Measurements from ENCODE around the gene GINM1. TPM values are rescaled to one million over a fixed set of nuclear protein-coding genes. Genes with fewer than 3 reads are reported as not detected.

GINM1 gene
- total and polyA plus RNA-seq, 9 of the 15 experiments (the other 6 are each of a cell fraction or from before 2014, with no cell fraction given): 5.0 to 19.3 (median 14.2) TPM

- H3K27me3 ChIP-seq (ENCODE audit: control insufficient read depth in 2 of 2, insufficient read depth in 2 of 2, low read length in 2 of 2): no peaks in the 10 kb centered on the region
- H3K4me3 ChIP-seq: no peak overlapping the region
- no peak overlapping the region for H3K27ac ChIP-seq (ENCODE audit: extremely low read depth, low read depth, low read length)
- POLR2A ChIA-PET: interaction anchor here (0.8 to 1.2 kb wide), 3 partner anchors 9 to 16 kb away, joined by 3 to 6 read pairs (median 3); no protein-coding TSS in a partner anchor
- FAIRE-seq: no peak
- H3K9ac ChIP-seq (ENCODE audit: insufficient read depth in 1 of 2, low read depth in 2 of 2, low read length in 2 of 2): no peak overlapping the region
- no peaks in the 10 kb centered on the region for H3K9me3 ChIP-seq (replicated peaks; ENCODE audit: control insufficient read depth, insufficient read depth, low read depth, low read length)
- no peaks in the 10 kb centered on the region for H3K79me2 ChIP-seq (ENCODE audit: control insufficient read depth, insufficient read depth, low read length)
- intact Hi-C loops (cut with micrococcal nuclease): no loop called here
- DNase-seq (ENCODE audit: extremely low read depth in 1 of 4, low spot score in 3 of 4): no peak
- H3K4me1 ChIP-seq (replicated peaks in 1 of 2; ENCODE audit: control insufficient read depth in 2 of 2, insufficient read depth in 2 of 2, low read length in 2 of 2): no peaks in the 10 kb centered on the region
- no TSS peak for BruUV-seq (replicated peaks)
- 91% methylated on average over 1 of the region's 1 CpG for WGBS (ENCODE audit: insufficient coverage, low coverage, missing lambda C conversion rate)
- in situ Hi-C loops (cut with MboI): no loop called here
- no peak overlapping the region for H2AFZ ChIP-seq (ENCODE audit: low read depth, low read length)
- H3K9me1 ChIP-seq (ENCODE audit: control insufficient read depth, insufficient read depth, low read length): no peaks in the 10 kb centered on the region
- peak; percentile 23; the same call in 1 of the 3 replicates for ATAC-seq
- no peak for TF ChIP-seq SP1 (CRISPR knock-in tag; IDR thresholded peaks at IDR 0.05)
- TF ChIP-seq ZNF707 (CRISPR knock-in tag; conservative IDR thresholded peaks at IDR 0.05): no peak
- no peak for TF ChIP-seq CREBBP (IDR thresholded peaks at IDR 0.05; ENCODE audit: low read depth, low read length)
- TF ChIP-seq FOXM1 (IDR thresholded peaks at IDR 0.05; ENCODE audit: low read depth): no peak
- no peak for TF ChIP-seq FOXM1 (CRISPR knock-in tag; IDR thresholded peaks at IDR 0.05; ENCODE audit: low read depth)
- no peak for TF ChIP-seq RFX1 (IDR thresholded peaks at IDR 0.05)
- no peak overlapping the region for H3K4me2 ChIP-seq (ENCODE audit: insufficient read depth, low read length)
- H3K36me3 ChIP-seq (ENCODE audit: control insufficient read depth, insufficient read depth, low read length): peaks cover 67% of the 10 kb centered on the region
- CTCF ChIA-PET (ENCODE audit: low intra/inter-chr PET ratio): no interaction called here
- H4K20me1 ChIP-seq (replicated peaks; ENCODE audit: control insufficient read depth, insufficient read depth, low read length): no peaks in the 10 kb centered on the region
Observed at GRCh38 chr6:149593408-149593807, 27.2 kb downstream of the GINM1 start.

DNA sequence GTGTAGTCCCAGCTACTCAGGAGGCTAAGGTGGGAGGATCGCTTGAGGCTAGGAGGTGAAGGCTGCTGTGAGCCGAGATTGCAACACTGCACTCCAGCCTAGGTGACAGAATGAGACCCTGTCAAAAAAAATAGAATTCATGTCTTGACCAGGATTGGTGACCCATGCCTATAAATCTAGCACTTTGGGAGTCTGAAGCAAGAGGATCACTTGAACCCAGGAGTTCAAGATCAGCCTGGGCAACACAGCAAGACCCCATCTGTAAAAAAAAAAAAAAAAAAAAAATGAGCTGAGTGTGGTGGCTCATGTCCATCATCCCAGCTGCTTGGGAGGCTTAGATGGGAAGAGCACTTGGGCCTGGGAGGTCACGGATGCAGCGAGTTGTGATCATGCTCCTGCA is 34.3 kb downstream of the GINM1 start:
- Histone ChIP-seq H3K4me1 (replicated peaks in 1 of 2; ENCODE audit: control insufficient read depth in 2 of 2, insufficient read depth in 2 of 2, low read length in 2 of 2) (no peaks in the 10 kb centered on the region), H3K27ac (ENCODE audit: extremely low read depth, low read depth, low read length) (no peak overlapping the region), H3K9me3 (replicated peaks; ENCODE audit: control insufficient read depth, insufficient read depth, low read depth, low read length) (no peaks in the 10 kb centered on the region), H3K36me3 (ENCODE audit: control insufficient read depth, insufficient read depth, low read length) (peaks cover 65% of the 10 kb centered on the region), H3K4me2 (ENCODE audit: insufficient read depth, low read length) (no peak overlapping the region), H3K27me3 (ENCODE audit: control insufficient read depth in 2 of 2, insufficient read depth in 2 of 2, low read length in 2 of 2) (no peaks in the 10 kb centered on the region), H3K4me3 (no peak overlapping the region), H3K9ac (ENCODE audit: insufficient read depth in 1 of 2, low read depth in 2 of 2, low read length in 2 of 2) (no peak overlapping the region), H4K20me1 (replicated peaks; ENCODE audit: control insufficient read depth, insufficient read depth, low read length) (no peaks in the 10 kb centered on the region), H3K79me2 (ENCODE audit: control insufficient read depth, insufficient read depth, low read length) (no peaks in the 10 kb centered on the region), H2AFZ (ENCODE audit: low read depth, low read length) (no peak overlapping the region), H3K9me1 (ENCODE audit: control insufficient read depth, insufficient read depth, low read length) (no peaks in the 10 kb centered on the region)
- intact Hi-C loops (cut with micrococcal nuclease): no loop called here
- FAIRE-seq: no peak
- 94% methylated on average over 4 of the region's 4 CpGs for WGBS (ENCODE audit: insufficient coverage, low coverage, missing lambda C conversion rate)
- in situ Hi-C loops (cut with MboI): no loop called here
- no peak for DNase-seq (ENCODE audit: extremely low read depth in 1 of 4, low spot score in 3 of 4)
- POLR2A ChIA-PET: interaction anchor here (1.0 kb wide), 2 partner anchors 8 to 9 kb away, joined by 3 read pairs; no protein-coding TSS in a partner anchor
- CTCF ChIA-PET (ENCODE audit: low intra/inter-chr PET ratio): no interaction called here
- ATAC-seq: no peak
- BruUV-seq (replicated peaks): TSS peak; percentile 24
- TF ChIP-seq PBX2 (CRISPR knock-in tag; IDR thresholded peaks at IDR 0.05; ENCODE audit: low read depth) (no peak), PBX2 (tag; conservative IDR thresholded peaks at IDR 0.05; ENCODE audit: low read depth) (no peak), POLR2G (IDR thresholded peaks at IDR 0.05; ENCODE audit: low read depth, low read length) (no peak), ZNF121 (CRISPR knock-in tag; conservative IDR thresholded peaks at IDR 0.05) (peak; percentile 96), BCOR (IDR thresholded peaks at IDR 0.05) (peak; percentile 44; the same call in 1 of the 2 replicates), NFXL1 (CRISPR knock-in tag; IDR thresholded peaks at IDR 0.05) (no peak)
- TF ChIP-seq, protein P1, sequence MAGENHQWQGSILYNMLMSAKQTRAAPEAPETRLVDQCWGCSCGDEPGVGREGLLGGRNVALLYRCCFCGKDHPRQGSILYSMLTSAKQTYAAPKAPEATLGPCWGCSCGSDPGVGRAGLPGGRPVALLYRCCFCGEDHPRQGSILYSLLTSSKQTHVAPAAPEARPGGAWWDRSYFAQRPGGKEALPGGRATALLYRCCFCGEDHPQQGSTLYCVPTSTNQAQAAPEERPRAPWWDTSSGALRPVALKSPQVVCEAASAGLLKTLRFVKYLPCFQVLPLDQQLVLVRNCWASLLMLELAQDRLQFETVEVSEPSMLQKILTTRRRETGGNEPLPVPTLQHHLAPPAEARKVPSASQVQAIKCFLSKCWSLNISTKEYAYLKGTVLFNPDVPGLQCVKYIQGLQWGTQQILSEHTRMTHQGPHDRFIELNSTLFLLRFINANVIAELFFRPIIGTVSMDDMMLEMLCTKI (IDR thresholded peaks at IDR 0.05; ENCODE audit: partially characterized antibody): no peak

Data from K562 (cell line).